ENCODE results near the gene PREX1. TPM values are rescaled to one million over a fixed set of nuclear protein-coding genes. Genes with fewer than 3 reads are reported as not detected.
A peak's percentile ranks its signal among the peaks of the same experiment; 100 is the strongest.
"Not testable (repeated sequence)": the region's sequence is repeated elsewhere in the genome, so short reads cannot be mapped to it uniquely, and the experiment has no call there.

Gene PREX1
- total RNA-seq, 2 experiments from 2014 or later = 142 to 147 TPM

GRCh38 chr20:48765359-48765758 lies 62.4 kb downstream of the PREX1 start:
- POLR2A ChIA-PET = interaction anchor here (1.0 to 1.5 kb wide), 2 partner anchors 14 to 26 kb away, joined by 3 to 4 read pairs; no protein-coding TSS in a partner anchor
- Mint-ChIP-seq H3K9me3 (no peaks in the 10 kb centered on the region), H3K4me3 (no peak overlapping the region), H3K4me1 (peaks cover 80% of the 10 kb centered on the region), H3K27me3 (no peaks in the 10 kb centered on the region), H3K27ac (peak overlapping the region; percentile 66), H3K36me3 (peaks cover 45% of the 10 kb centered on the region)
- no peak for ATAC-seq (ENCODE audit: low read depth)
- no peak for DNase-seq

- no peak for DNase-seq
Measured at GRCh38 chr20:48763216-48763914, 64.4 kb downstream of the PREX1 start.

GRCh38 chr20:48761874-48762273 lies 65.9 kb downstream of the PREX1 start:
- H3K27me3 Mint-ChIP-seq = no peaks in the 10 kb centered on the region

More at GRCh38 chr20:48763216-48763914, 64.4 kb downstream of the PREX1 start:
- Mint-ChIP-seq H3K4me3 (peak overlapping the region; percentile 6), H3K36me3 (peaks cover 47% of the 10 kb centered on the region), H3K27me3 (no peaks in the 10 kb centered on the region), H3K4me1 (peaks cover 78% of the 10 kb centered on the region), H3K27ac (peak overlapping the region; percentile 96), H3K9me3 (no peaks in the 10 kb centered on the region)
- no peak for ATAC-seq (ENCODE audit: low read depth)
- POLR2A ChIA-PET = no interaction called here

GRCh38 chr20:48761023-48761785 lies 66.6 kb downstream of the PREX1 start:
- POLR2A ChIA-PET = interaction anchor here (0.6 to 3.1 kb wide), 11 partner anchors 8 to 163 kb away, joined by 3 to 37 read pairs (median 4); partner anchors contain the start of gene PREX1
- Mint-ChIP-seq H3K9me3 (peaks cover 2% of the 10 kb centered on the region), H3K36me3 (peaks cover 48% of the 10 kb centered on the region), H3K27me3 (no peaks in the 10 kb centered on the region), H3K27ac (peak overlapping the region; percentile 96), H3K4me1 (peaks cover 78% of the 10 kb centered on the region), H3K4me3 (peak overlapping the region; percentile 77)
- DNase-seq = peak; percentile 60
- ATAC-seq (ENCODE audit: low read depth) = peak; percentile 39

More at GRCh38 chr20:48761874-48762273, 65.9 kb downstream of the PREX1 start:
- peaks cover 79% of the 10 kb centered on the region for H3K4me1 Mint-ChIP-seq
- POLR2A ChIA-PET = interaction anchor here (0.6 to 3.1 kb wide), 7 partner anchors 9 to 66 kb away, joined by 3 to 37 read pairs (median 5); partner anchors contain the start of gene PREX1
- H3K4me3 Mint-ChIP-seq = peak overlapping the region; percentile 77
- H3K36me3 Mint-ChIP-seq = peaks cover 47% of the 10 kb centered on the region
- ATAC-seq (ENCODE audit: low read depth) (no peak), DNase-seq (no peak)
- no peaks in the 10 kb centered on the region for H3K9me3 Mint-ChIP-seq
- peak overlapping the region; percentile 96 for H3K27ac Mint-ChIP-seq

- DNase-seq (peak; percentile 67), ATAC-seq (ENCODE audit: low read depth) (peak; percentile 77)
- H3K27me3 Mint-ChIP-seq = no peaks in the 10 kb centered on the region
- H3K9me3 Mint-ChIP-seq = peaks cover 4% of the 10 kb centered on the region
- peak overlapping the region; percentile 77 for H3K4me3 Mint-ChIP-seq
- POLR2A ChIA-PET = interaction anchor here (0.6 to 3.1 kb wide), 12 partner anchors 9 to 164 kb away, joined by 3 to 37 read pairs (median 4); partner anchors contain the start of gene PREX1
- peak overlapping the region; percentile 96 for H3K27ac Mint-ChIP-seq
- H3K36me3 Mint-ChIP-seq = peaks cover 53% of the 10 kb centered on the region
- peaks cover 75% of the 10 kb centered on the region for H3K4me1 Mint-ChIP-seq
Measured at GRCh38 chr20:48760403-48760983, 67.3 kb downstream of the PREX1 start.

- ATAC-seq (ENCODE audit: low read depth) (no peak), DNase-seq (no peak)
- Mint-ChIP-seq H3K27ac (peak overlapping the region; percentile 96), H3K4me3 (peak overlapping the region; percentile 77), H3K36me3 (peaks cover 53% of the 10 kb centered on the region), H3K4me1 (peaks cover 72% of the 10 kb centered on the region), H3K9me3 (peaks cover 9% of the 10 kb centered on the region), H3K27me3 (no peaks in the 10 kb centered on the region)
- POLR2A ChIA-PET = interaction anchor here (0.6 to 3.1 kb wide), 13 partner anchors 8 to 66 kb away, joined by 3 to 37 read pairs (median 4); no protein-coding TSS in a partner anchor
Measured at GRCh38 chr20:48759631-48760245, 68.1 kb downstream of the PREX1 start.

- peaks cover 70% of the 10 kb centered on the region for H3K4me1 Mint-ChIP-seq
- H3K36me3 Mint-ChIP-seq = peaks cover 59% of the 10 kb centered on the region
- H3K9me3 Mint-ChIP-seq = peaks cover 9% of the 10 kb centered on the region
- DNase-seq = no peak
- no peaks in the 10 kb centered on the region for H3K27me3 Mint-ChIP-seq
- H3K27ac Mint-ChIP-seq = peak overlapping the region; percentile 92
- POLR2A ChIA-PET = interaction anchor here (0.7 to 1.3 kb wide), 3 partner anchors 18 to 42 kb away, joined by 3 to 5 read pairs (median 3); no protein-coding TSS in a partner anchor
- H3K4me3 Mint-ChIP-seq = peak overlapping the region; percentile 58
- ATAC-seq (ENCODE audit: low read depth) = peak; percentile 8
Measured at GRCh38 chr20:48758206-48758820, 69.5 kb downstream of the PREX1 start.

GRCh38 chr20:48756774-48757173 lies 71.0 kb downstream of the PREX1 start:
- H3K4me3 Mint-ChIP-seq; POLR2A ChIA-PET; ATAC-seq (ENCODE audit: low read depth): not testable (repeated sequence)

GRCh38 chr20:48754292-48754691 lies 73.5 kb downstream of the PREX1 start:
- H3K9me3 Mint-ChIP-seq = peaks cover 9% of the 10 kb centered on the region
- H3K4me3 Mint-ChIP-seq = no peak overlapping the region
- H3K27me3 Mint-ChIP-seq = no peaks in the 10 kb centered on the region
- peaks cover 71% of the 10 kb centered on the region for H3K4me1 Mint-ChIP-seq
- H3K27ac Mint-ChIP-seq = no peak overlapping the region
- no peak for DNase-seq
- peaks cover 75% of the 10 kb centered on the region for H3K36me3 Mint-ChIP-seq
- POLR2A ChIA-PET = interaction anchor here (0.7 to 2.6 kb wide), 6 partner anchors 15 to 292 kb away, joined by 3 to 11 read pairs (median 4); partner anchors contain the start of gene CSE1L
- no peak for ATAC-seq (ENCODE audit: low read depth)

More at GRCh38 chr20:48756774-48757173, 71.0 kb downstream of the PREX1 start:
- not testable (repeated sequence) for DNase-seq, H3K9me3 Mint-ChIP-seq, H3K27me3 Mint-ChIP-seq
- peak overlapping the region; percentile 62 for H3K27ac Mint-ChIP-seq
- peaks cover 62% of the 10 kb centered on the region for H3K36me3 Mint-ChIP-seq
- H3K4me1 Mint-ChIP-seq = peaks cover 70% of the 10 kb centered on the region

- POLR2A ChIA-PET = interaction anchor here (1.2 to 2.6 kb wide), 3 partner anchors 9 to 28 kb away, joined by 4 to 11 read pairs (median 5); no protein-coding TSS in a partner anchor
- H3K36me3 Mint-ChIP-seq = peaks cover 76% of the 10 kb centered on the region
- no peaks in the 10 kb centered on the region for H3K27me3 Mint-ChIP-seq
- H3K27ac Mint-ChIP-seq = peak overlapping the region; percentile 91
- DNase-seq (no peak), ATAC-seq (ENCODE audit: low read depth) (no peak)
- peaks cover 70% of the 10 kb centered on the region for H3K4me1 Mint-ChIP-seq
- no peak overlapping the region for H3K4me3 Mint-ChIP-seq
- H3K9me3 Mint-ChIP-seq = peaks cover 9% of the 10 kb centered on the region
Measured at GRCh38 chr20:48752963-48753362, 74.8 kb downstream of the PREX1 start.

- ATAC-seq (ENCODE audit: low read depth) = no peak
- DNase-seq = no peak
- Mint-ChIP-seq H3K27ac (peak overlapping the region; percentile 91), H3K4me3 (peak overlapping the region; percentile 75), H3K9me3 (peaks cover 9% of the 10 kb centered on the region), H3K27me3 (no peaks in the 10 kb centered on the region), H3K36me3 (peaks cover 67% of the 10 kb centered on the region), H3K4me1 (peaks cover 61% of the 10 kb centered on the region)
- POLR2A ChIA-PET = interaction anchor here (1.0 to 5.2 kb wide), 9 partner anchors 8 to 75 kb away, joined by 3 to 36 read pairs (median 5); no protein-coding TSS in a partner anchor
Measured at GRCh38 chr20:48751871-48752270, 75.9 kb downstream of the PREX1 start.
